Natural killer cell treated with Interleukin-12 subunit alpha and Interleukin-12 subunit beta and Interleukin-15 and Interleukin-18, amount 100 ng/mL, for 72 hours (primary cell): ENCODE data around the gene PCDHGB1. TPM values are rescaled to one million over a fixed set of nuclear protein-coding genes. Genes with fewer than 3 reads are reported as not detected.
"Not testable (repeated sequence)": the region's sequence is repeated elsewhere in the genome, so short reads cannot be mapped to it uniquely, and the experiment has no call there.

Experiments
- ATAC-seq, 2 donors: fragments of 150-1000 bp; cut with Tn5 transposase in 1 of 2; sonication (Bioruptor Pico), chemical (Tn5 transposase) in 1 of 2; 2 replicates each; pipeline ENCODE4 v1.10.0; 2021
- DNase-seq: peaks from one replicate; pipeline ENCODE4 v3.0.0; 2022; ENCODE audit warnings: low spot score
- H3K27ac Mint-ChIP-seq, 2 donors: 1 replicate in 1 of 2; 2 replicates in 1 of 2; pipeline ENCODE4 v1.8.0; 2022; ENCODE audit warnings: mixed read lengths in 2 of 2, mild to moderate bottlenecking in 1 of 2, moderate library complexity in 1 of 2
- H3K27me3 Mint-ChIP-seq, 2 donors: 1 replicate in 1 of 2; 2 replicates in 1 of 2; pipeline ENCODE4 v1.8.0; 2022; ENCODE audit warnings: mixed read lengths in 2 of 2
- H3K36me3 Mint-ChIP-seq: one replicate; pipeline ENCODE4 v1.8.0; 2022; ENCODE audit warnings: mixed read lengths
- H3K4me1 Mint-ChIP-seq, 2 donors: 1 replicate in 1 of 2; 2 replicates in 1 of 2; pipeline ENCODE4 v1.8.0; 2022; ENCODE audit warnings: low read depth in 2 of 2, mixed read lengths in 2 of 2, mild to moderate bottlenecking in 1 of 2
- H3K4me3 Mint-ChIP-seq: one replicate; pipeline ENCODE4 v1.8.0; 2022; ENCODE audit warnings: mixed read lengths
- H3K9me3 Mint-ChIP-seq: 2 replicates; pipeline ENCODE4 v1.8.0; 2022; ENCODE audit warnings: mixed read lengths
- total RNA-seq, 2 donors: library from RNA; stranded (reverse); gene quantifications; one replicate each; pipeline ENCODE4 v1.2.3, GENCODE V29; 2022

The PCDHGB1 gene
- total RNA-seq, result under 1 TPM; 0.12 to 0.17 TPM

DNA sequence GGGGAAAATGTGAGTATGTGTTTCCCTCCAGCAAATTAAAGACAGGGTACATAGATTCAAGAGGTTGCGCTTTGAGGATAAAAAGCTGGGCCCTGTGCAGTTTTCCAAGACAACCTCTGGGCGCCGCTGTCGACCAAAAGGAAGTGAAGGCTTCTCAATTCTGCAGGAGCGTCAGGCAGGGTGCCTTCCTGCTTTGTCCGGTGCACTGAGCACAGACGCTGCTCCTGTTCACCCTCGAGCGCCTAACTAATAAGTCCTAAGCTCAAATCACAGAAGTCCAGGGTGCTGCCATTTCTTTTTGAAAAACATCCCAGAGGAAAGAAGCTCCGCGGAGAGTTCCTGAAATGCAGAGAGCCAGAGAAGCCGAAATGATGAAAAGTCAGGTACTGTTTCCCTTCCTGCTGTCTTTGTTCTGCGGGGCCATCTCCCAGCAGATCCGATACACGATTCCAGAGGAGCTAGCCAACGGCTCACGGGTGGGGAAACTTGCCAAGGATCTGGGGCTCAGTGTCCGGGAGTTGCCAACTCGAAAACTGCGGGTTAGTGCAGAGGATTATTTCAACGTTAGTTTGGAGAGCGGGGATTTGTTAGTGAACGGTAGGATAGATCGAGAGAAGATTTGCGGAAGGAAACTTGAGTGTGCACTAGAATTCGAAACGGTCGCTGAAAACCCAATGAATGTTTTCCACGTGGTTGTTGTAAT lies at the start of gene PCDHGB1:
Gene PCDHGB1 (plus strand): TSS at position 183 of the 703 bp plus-strand sequence. CDS start 162 bp downstream, at position 345.
- no peak for DNase-seq
- H3K9me3 Mint-ChIP-seq, result peaks cover 12% of the 10 kb centered on the region
- peaks cover 27% of the 10 kb centered on the region for H3K36me3 Mint-ChIP-seq
- H3K27me3 Mint-ChIP-seq, result peaks cover 39 to 70% of the 10 kb centered on the region in 2 donors
- H3K27ac Mint-ChIP-seq, result no peak within 1 kb of the TSS
- ATAC-seq, result no peak
- no peaks in the 10 kb centered on the region for H3K4me1 Mint-ChIP-seq
- H3K4me3 Mint-ChIP-seq, result peak within 1 kb of the TSS; percentile 25

DNA sequence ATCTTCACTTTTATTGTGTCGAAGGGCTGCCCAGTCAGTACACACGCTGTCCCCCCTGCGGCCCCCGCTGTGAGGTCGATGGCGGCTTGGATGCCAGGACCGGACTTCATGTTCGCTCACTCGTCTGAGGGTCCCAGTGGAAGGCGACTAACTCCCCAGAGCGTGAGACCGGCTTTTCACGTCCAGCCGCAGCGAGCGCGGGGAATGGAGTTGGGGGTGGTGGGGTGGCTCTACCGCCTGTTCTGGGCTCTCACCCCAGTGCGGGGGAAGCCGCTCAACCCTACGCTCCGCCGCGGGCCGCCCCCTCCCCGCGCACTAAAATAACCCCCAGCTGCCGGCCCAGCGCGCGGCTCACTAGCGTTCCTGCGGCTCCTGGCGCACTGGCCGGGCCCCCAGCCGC lies 46.1 kb upstream of the PCDHGB1 start, which contains the start of gene SLC25A2:
Gene SLC25A2 (minus strand): TSS at position 294 of the 400 bp plus-strand sequence. CDS start 184 bp downstream, at position 110.
- H3K27me3 Mint-ChIP-seq, result no peaks in the 10 kb centered on the region
- ATAC-seq, result no peak
- H3K4me1 Mint-ChIP-seq, result peaks cover 0 to 4% of the 10 kb centered on the region in 2 donors
- H3K27ac Mint-ChIP-seq, result no peak within 1 kb of the TSS
- H3K9me3 Mint-ChIP-seq, result peaks cover 12% of the 10 kb centered on the region
- DNase-seq, result no peak
- no peak within 1 kb of the TSS for H3K4me3 Mint-ChIP-seq
- H3K36me3 Mint-ChIP-seq, result peaks cover 23% of the 10 kb centered on the region

DNA sequence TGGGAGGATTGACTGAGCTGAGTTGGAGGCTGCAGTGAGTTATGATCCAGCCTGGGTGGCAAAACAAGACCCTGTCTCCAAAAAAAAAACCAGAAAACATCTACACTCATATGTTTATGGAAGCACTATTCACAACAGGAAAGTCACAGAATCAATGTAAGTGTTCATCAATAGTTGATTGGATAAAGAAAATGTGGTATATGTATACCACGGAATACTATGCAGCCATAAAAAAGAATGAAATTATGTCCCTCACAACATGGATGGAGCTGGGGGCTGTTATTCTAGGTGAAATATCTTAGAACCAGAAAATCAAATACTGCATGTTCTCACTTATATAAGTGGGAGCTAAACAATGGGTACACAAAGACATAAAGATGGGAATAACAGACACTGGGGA lies 43.3 kb upstream of the PCDHGB1 start:
- DNase-seq (no peak), ATAC-seq (no peak)
- peaks cover 29% of the 10 kb centered on the region for H3K36me3 Mint-ChIP-seq
- H3K27me3 Mint-ChIP-seq, result no peaks in the 10 kb centered on the region
- no peak overlapping the region for H3K27ac Mint-ChIP-seq
- peaks cover 17% of the 10 kb centered on the region for H3K9me3 Mint-ChIP-seq
- H3K4me3 Mint-ChIP-seq, result no peak overlapping the region
- H3K4me1 Mint-ChIP-seq, result peaks cover 0 to 14% of the 10 kb centered on the region in 2 donors

DNA sequence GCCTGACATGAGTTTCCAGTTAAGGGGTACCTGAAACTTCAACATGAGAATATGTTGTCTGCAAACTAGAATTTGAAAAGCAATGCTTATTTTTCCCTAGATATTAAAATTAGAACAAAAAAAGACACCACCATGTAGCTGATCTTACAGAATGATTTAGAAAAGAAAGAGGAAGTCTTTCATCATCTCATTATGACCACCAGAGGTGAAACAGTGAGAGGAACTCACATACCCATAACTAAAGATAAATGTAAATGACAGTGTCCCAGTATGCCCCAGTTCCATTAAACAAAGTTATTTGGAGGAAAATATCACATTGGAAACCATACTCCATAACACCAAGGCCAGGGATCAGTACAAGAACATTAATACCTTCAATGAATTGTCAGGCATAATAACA lies 36.2 kb upstream of the PCDHGB1 start:
- DNase-seq (no peak), ATAC-seq (no peak)
- H3K9me3 Mint-ChIP-seq, result peaks cover 38% of the 10 kb centered on the region
- peaks cover 7 to 34% of the 10 kb centered on the region in 2 donors for H3K4me1 Mint-ChIP-seq
- H3K4me3 Mint-ChIP-seq, result no peak overlapping the region
- no peak overlapping the region for H3K27ac Mint-ChIP-seq
- peaks cover 54% of the 10 kb centered on the region for H3K36me3 Mint-ChIP-seq
- no peaks in the 10 kb centered on the region for H3K27me3 Mint-ChIP-seq

DNA sequence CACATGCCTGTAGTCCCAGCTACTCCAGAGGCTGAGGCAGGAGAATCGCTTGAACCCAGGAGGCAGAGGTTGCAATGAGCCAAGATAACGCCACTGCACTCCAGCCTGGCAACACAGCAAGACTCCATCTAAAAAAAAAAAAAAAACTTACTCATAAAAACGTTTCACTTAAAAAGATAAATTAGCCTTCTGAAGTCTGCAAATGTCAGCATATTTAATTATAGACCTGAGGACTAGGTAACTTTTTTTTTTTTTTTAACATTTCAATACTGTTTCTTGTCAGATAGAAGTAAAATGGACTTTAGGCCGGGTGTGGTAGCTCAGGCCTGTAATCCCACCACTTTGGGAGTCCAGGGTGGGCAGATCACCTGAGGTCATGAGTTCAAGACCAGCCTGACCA lies 32.9 kb upstream of the PCDHGB1 start:
- peaks cover 35 to 45% of the 10 kb centered on the region in 2 donors for H3K4me1 Mint-ChIP-seq
- peaks cover 38% of the 10 kb centered on the region for H3K9me3 Mint-ChIP-seq
- not testable (repeated sequence) for DNase-seq, H3K27me3 Mint-ChIP-seq, ATAC-seq, H3K4me3 Mint-ChIP-seq, H3K27ac Mint-ChIP-seq
- H3K36me3 Mint-ChIP-seq, result peaks cover 64% of the 10 kb centered on the region

DNA sequence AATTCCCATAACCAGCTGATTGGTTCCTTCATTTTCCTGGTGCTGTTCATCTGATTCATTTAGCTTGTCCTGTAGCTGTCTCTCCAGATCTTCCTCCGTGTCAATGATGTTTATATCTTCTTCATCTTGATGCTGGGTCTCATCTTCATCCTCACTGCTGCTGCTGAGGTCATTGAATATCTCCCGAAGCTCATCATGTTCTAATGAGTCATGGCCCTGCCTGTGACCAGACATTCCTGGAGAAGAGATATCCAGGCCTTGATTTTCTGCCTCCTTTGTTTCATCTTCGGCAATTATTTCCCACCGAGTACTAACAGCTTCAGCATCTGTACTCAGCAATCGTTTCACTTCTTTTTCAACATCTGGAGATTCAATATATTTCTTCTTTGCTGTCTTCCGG lies 30.7 kb upstream of the PCDHGB1 start:
- peak overlapping the region; percentile 99 to 100 for H3K27ac Mint-ChIP-seq
- H3K9me3 Mint-ChIP-seq, result peaks cover 33% of the 10 kb centered on the region
- H3K4me1 Mint-ChIP-seq, result peaks cover 35 to 45% of the 10 kb centered on the region in 2 donors
- H3K4me3 Mint-ChIP-seq, result peak overlapping the region; percentile 97
- H3K36me3 Mint-ChIP-seq, result peaks cover 57% of the 10 kb centered on the region
- DNase-seq (no peak), ATAC-seq (no peak)
- H3K27me3 Mint-ChIP-seq, result no peaks in the 10 kb centered on the region

DNA sequence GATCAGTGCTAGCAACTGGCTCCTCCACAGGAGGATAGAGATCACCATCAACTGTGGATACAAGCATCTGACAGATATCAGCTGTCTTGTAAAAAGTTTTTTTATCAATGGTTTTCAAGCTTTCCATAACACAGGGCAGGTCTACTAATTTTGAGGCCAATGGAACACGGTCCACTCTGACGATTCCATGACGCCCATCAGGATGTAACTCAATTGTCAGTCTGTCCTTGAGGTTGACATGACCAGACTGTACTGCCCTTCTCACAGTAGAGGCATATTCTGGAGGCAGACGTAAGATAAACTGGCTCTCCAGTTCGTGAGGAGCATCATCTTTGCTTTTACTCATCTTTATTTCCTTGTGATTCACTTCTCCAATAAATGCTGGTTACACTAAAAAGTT lies 30.2 kb upstream of the PCDHGB1 start:
- Mint-ChIP-seq H3K4me1 (peaks cover 35 to 43% of the 10 kb centered on the region in 2 donors), H3K9me3 (peaks cover 30% of the 10 kb centered on the region), H3K27ac (peak overlapping the region; percentile 99 to 100), H3K36me3 (peaks cover 52% of the 10 kb centered on the region), H3K27me3 (peaks cover 2 to 4% of the 10 kb centered on the region in 2 donors), H3K4me3 (peak overlapping the region; percentile 97)
- no peak for DNase-seq
- ATAC-seq, result no peak

DNA sequence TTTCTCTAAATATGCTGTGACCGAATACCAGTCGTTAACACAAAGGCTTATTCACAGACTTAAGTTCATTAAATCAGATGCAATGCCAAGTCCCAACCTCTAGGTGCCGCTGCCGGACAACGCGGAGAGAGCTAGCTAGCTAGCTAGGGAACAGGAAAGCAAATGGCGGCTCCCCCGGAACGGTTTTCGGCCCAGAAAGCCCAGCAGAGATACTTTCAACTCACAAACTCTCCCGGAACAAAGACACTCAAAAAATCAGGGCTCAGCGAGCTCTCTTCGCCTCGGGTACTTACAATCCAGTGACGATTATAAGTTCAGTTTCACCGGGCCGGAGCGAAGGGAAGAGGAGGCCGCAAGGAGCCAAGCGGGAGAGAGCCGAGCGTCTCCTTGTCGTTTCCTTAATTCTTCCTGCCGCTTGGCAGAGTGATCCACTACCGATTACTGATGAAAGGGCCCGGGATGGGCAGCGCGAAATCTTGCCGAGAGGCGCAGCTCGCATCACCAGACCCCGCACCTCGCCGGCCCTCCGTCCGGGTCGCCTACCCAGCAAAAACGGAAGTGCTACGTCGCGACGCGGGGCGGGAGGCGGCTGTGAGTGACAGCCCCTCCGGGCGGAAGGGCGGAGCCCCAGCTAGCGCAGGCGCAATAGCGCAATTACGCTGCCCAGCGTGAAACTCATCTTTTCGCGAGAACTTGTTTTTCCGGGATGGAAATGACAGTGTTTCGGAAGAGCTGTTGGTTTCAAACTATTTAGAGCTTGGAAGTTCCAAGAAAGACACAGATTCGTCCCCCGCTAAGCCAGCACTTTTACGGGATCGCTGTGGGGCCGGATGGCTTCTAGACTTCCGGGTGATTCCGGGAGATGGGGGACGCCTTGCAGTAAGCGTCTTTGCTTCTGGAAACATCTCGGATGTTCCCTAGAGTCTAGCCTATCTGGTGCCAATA lies 29.4 kb upstream of the PCDHGB1 start, which contains the start of gene TAF7:
Gene TAF7 (minus strand): TSS at position 560 of the 945 bp plus-strand sequence. CDS start 740 bp downstream, outside the sequence.
- DNase-seq, result peak; percentile 95
- peaks cover 44% of the 10 kb centered on the region for H3K36me3 Mint-ChIP-seq

DNA sequence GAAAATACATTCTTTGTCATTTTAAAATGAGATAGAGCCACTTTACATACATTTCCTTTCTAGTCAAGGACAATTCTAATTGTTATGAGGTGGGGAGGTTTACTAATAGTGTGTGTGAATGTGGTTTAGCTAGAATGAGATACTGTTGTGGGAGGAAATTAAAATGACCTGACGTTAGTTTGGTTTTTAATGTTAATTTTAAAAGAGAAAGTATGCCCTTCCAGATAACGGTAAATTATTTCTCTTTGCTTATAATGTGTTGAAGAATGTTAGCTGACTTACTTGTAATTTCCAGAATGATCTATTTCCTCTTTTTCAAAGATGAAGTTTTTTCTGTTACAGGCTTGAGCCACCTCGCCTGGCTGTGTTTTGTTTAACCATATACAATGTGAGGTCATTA lies 27.6 kb upstream of the PCDHGB1 start:
- peaks cover 46% of the 10 kb centered on the region for H3K36me3 Mint-ChIP-seq
- H3K27ac Mint-ChIP-seq, result peak overlapping the region; percentile 99 to 100

More for the DNA sequence above, 29.4 kb upstream of the PCDHGB1 start, which contains the start of gene TAF7:
- peaks cover 35 to 36% of the 10 kb centered on the region in 2 donors for H3K4me1 Mint-ChIP-seq
- H3K27me3 Mint-ChIP-seq, result peaks cover 2 to 7% of the 10 kb centered on the region in 2 donors
- H3K4me3 Mint-ChIP-seq, result peak within 1 kb of the TSS; percentile 97
- peak within 1 kb of the TSS; percentile 99 to 100 for H3K27ac Mint-ChIP-seq
- peaks cover 22% of the 10 kb centered on the region for H3K9me3 Mint-ChIP-seq
- peak; percentile 97 to 98 for ATAC-seq

DNA sequence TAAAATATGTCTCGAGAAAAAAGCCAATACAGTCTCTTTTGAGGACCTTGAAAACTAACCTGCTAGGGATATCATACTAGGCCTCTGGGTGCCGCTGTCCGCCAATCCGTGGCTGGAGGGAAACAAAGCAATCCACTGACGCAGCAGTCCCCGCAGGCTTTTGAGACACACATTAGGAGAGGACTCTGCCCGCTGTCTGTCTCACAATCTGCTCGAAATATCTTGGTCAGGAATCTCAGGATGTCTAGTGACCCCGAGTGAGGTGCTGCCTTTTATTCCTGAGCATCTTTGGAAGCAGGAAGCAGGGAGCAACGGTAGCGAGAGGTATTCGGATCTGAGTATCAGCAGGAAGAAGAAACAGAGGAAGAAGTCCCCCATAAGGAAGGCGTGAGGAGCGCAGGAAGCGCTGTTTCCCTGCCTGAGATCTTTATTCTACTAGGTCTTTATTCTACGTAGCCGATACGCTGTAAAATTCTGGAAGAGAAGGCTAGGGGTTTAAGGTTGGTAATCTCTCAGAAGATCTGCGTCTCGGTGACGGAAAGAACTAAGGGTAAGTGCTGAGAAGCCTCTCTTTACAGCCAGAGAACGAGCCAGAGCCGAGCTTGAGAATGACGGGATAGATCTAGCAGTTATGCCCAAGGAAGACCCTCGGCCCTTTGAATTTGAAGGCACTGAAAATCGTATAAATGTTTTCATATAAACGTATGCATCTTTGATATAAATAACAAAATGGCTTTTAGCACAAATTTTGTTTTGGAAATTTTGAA lies 23.6 kb upstream of the PCDHGB1 start:
- peak; percentile 67 for DNase-seq
- peaks cover 4% of the 10 kb centered on the region for H3K9me3 Mint-ChIP-seq
- peaks cover 14% of the 10 kb centered on the region for H3K36me3 Mint-ChIP-seq
- ATAC-seq, result peak; percentile 74 to 84
- peaks cover 18 to 41% of the 10 kb centered on the region in 2 donors for H3K27me3 Mint-ChIP-seq
- peak overlapping the region; percentile 83 for H3K4me3 Mint-ChIP-seq
- H3K27ac Mint-ChIP-seq, result peak overlapping the region in 1 of 2 donors; percentile 84
- H3K4me1 Mint-ChIP-seq, result peaks cover 7 to 9% of the 10 kb centered on the region in 2 donors

More for the DNA sequence above, 27.6 kb upstream of the PCDHGB1 start:
- peaks cover 19% of the 10 kb centered on the region for H3K9me3 Mint-ChIP-seq
- ATAC-seq (no peak), DNase-seq (no peak)
- peak overlapping the region; percentile 38 for H3K4me3 Mint-ChIP-seq
- peaks cover 37 to 40% of the 10 kb centered on the region in 2 donors for H3K4me1 Mint-ChIP-seq
- H3K27me3 Mint-ChIP-seq, result peaks cover 8 to 21% of the 10 kb centered on the region in 2 donors

DNA sequence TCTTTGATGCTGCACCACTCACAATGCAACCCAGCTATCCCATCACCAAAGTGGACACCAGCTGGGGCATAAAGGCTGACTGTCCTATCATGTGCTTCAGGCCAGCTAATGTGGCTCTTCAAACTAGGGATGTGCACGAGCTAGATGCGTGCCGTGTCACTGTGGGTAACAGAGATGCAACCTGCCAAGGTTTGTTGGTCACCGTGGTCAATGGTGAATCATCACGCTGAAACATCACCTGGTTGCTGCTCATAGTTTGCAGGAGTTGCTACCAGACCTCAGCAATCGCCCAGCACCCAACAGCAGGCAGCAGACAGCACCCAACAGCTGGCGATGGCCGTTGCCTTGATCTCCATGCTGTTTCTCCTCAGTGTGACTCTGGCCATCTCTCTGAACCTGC lies 21.7 kb upstream of the PCDHGB1 start:
- Mint-ChIP-seq H3K4me3 (no peak overlapping the region), H3K9me3 (peaks cover 3% of the 10 kb centered on the region), H3K4me1 (peaks cover 4% of the 10 kb centered on the region in 2 donors), H3K27me3 (peaks cover 31 to 55% of the 10 kb centered on the region in 2 donors), H3K36me3 (peaks cover 11% of the 10 kb centered on the region), H3K27ac (no peak overlapping the region)
- peak in 1 of 2 donors; percentile 27 for ATAC-seq
- DNase-seq, result no peak

DNA sequence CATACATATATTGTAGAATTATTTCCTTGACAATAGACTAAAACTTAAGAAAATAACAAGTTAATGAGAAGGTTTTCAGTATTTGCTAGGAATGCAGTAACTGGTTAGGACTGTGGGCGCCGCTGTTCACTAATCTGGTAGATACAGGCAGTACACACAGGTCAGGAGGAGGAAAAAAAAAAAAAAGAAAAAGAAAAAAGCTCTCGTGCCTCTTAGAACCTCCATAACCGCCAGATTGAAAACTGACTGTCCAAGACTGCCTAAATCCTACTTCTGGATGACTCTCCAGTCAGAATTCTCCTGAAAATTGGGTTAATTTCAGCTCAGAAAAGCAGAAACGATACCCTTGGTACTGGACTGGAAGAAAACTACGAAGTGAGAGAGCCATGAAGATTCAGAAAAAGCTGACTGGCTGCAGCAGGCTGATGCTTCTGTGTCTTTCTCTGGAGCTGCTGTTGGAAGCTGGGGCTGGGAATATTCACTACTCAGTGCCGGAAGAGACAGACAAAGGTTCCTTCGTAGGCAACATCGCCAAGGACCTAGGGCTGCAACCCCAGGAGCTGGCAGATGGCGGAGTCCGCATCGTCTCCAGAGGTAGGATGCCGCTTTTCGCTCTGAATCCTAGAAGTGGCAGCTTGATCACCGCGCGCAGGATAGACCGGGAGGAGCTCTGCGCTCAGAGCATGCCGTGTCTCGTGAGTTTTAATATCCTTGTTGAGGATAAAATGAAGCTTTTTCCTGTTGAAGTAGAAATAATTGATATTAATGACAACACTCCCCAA lies 19.4 kb upstream of the PCDHGB1 start, which contains the start of gene PCDHGA1:
Gene PCDHGA1 (plus strand): TSS at position 216 of the 782 bp plus-strand sequence.
- ATAC-seq, result no peak
- no peak within 1 kb of the TSS for H3K27ac Mint-ChIP-seq
- no peak for DNase-seq
- peaks cover 19% of the 10 kb centered on the region for H3K36me3 Mint-ChIP-seq
- H3K4me1 Mint-ChIP-seq, result peaks cover 4 to 6% of the 10 kb centered on the region in 2 donors
- peaks cover 41 to 71% of the 10 kb centered on the region in 2 donors for H3K27me3 Mint-ChIP-seq
- peaks cover 9% of the 10 kb centered on the region for H3K9me3 Mint-ChIP-seq
- no peak within 1 kb of the TSS for H3K4me3 Mint-ChIP-seq
